ENCODE measurements around the gene ZBTB12. TPM values are rescaled to one million over a fixed set of nuclear protein-coding genes. Genes with fewer than 3 reads are reported as not detected.
"Not testable (repeated sequence)": the region's sequence is repeated elsewhere in the genome, so short reads cannot be mapped to it uniquely, and the experiment has no call there.

Gene ZBTB12
- total RNA-seq, 4 donors from 2014 or later, result 0.83 to 2.8 (median 1.0) TPM

DNA sequence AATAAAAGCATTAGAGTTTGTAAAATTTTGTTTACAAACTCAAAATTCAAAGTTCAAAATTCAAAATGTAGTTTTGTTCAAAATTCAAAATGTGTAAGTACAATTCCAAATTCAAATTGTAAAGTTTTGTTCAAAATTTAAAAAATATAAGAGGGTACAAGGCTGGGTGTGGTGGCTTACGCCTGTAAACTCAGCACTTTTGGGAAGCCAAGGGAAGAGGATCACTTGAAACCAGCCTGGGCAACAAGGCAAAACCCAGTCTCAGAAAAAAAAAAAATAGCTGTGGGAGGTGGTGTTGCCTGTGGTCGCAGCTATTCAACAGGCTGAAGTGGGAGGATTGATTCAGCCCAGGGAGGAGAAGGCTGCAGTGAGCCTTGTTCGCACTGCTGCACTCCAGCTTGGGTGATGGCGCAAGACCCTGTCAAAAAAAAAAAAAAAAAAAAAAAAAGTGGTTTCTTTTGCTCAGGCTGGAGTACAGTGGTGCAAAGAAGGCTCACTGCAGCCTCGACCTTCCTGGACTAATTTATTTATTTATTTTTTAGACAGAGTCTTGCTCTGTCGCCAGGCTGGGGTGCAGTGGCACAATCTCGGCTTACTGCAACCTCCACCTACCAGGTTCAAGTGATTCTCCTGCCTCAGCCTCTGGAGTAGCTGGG lies 5.4 kb upstream of the ZBTB12 start:
- TF ChIP-seq, protein P1, sequence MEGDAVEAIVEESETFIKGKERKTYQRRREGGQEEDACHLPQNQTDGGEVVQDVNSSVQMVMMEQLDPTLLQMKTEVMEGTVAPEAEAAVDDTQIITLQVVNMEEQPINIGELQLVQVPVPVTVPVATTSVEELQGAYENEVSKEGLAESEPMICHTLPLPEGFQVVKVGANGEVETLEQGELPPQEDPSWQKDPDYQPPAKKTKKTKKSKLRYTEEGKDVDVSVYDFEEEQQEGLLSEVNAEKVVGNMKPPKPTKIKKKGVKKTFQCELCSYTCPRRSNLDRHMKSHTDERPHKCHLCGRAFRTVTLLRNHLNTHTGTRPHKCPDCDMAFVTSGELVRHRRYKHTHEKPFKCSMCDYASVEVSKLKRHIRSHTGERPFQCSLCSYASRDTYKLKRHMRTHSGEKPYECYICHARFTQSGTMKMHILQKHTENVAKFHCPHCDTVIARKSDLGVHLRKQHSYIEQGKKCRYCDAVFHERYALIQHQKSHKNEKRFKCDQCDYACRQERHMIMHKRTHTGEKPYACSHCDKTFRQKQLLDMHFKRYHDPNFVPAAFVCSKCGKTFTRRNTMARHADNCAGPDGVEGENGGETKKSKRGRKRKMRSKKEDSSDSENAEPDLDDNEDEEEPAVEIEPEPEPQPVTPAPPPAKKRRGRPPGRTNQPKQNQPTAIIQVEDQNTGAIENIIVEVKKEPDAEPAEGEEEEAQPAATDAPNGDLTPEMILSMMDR (IDR thresholded peaks at IDR 0.05), result no peak
- no peak for TF ChIP-seq POLR2A (IDR thresholded peaks at IDR 0.05)
- H3K27me3 ChIP-seq, result no peaks in the 10 kb centered on the region
- H3K4me1 ChIP-seq, result peaks cover 12 to 48% (median 20%) of the 10 kb centered on the region in 3 donors
- no peaks in the 10 kb centered on the region for H3K36me3 ChIP-seq
- H3K4me3 ChIP-seq, result no peak overlapping the region
- H3K9me3 ChIP-seq, result no peaks in the 10 kb centered on the region
- DNase-seq, result no peak
- H3K27ac ChIP-seq, result no peak overlapping the region
- 43 to 50% methylated on average over 7 of the region's 7 CpGs for WGBS, 2 donors
- intact Hi-C loops (cut with DNase I), result no loop called here

DNA sequence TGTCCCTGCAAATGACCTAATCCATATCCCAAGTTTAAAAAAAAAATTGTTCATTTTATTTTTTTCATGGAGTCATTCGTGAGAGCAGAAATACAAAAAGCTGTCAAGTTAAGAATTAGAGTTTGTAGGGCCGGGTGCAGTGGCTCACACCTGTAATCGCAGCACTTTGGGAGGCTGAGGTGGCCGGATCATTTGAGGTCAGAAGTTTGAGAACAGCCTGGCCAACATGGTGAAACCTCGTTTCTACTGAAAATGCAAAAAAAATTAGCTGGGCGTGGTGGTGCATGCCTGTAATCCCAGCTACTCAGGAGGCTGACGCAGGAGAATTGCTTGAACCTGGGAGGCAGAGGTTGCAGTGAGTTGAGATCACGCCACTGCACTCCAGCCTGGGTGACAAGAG lies 4.8 kb upstream of the ZBTB12 start:
- intact Hi-C loops (cut with DNase I), result not testable (repeated sequence)
- 79 to 82% methylated on average over 8 of the region's 8 CpGs for WGBS, 2 donors

GRCh38 chr6:31906122-31906521 lies 4.2 kb upstream of the ZBTB12 start:
- no peak overlapping the region for H3K4me3 ChIP-seq
- peaks cover 12 to 44% (median 16%) of the 10 kb centered on the region in 3 donors for H3K4me1 ChIP-seq
- H3K36me3 ChIP-seq, result no peaks in the 10 kb centered on the region
- no peak overlapping the region for H3K27ac ChIP-seq
- TF ChIP-seq, protein P1 (IDR thresholded peaks at IDR 0.05), result no peak
- TF ChIP-seq POLR2A (IDR thresholded peaks at IDR 0.05), result no peak
- no peaks in the 10 kb centered on the region for H3K27me3 ChIP-seq
- 44 to 55% methylated on average over 4 of the region's 4 CpGs for WGBS, 2 donors
- no peak for DNase-seq
- intact Hi-C loops (cut with DNase I), result no loop called here
- H3K9me3 ChIP-seq, result no peaks in the 10 kb centered on the region

More for the DNA sequence above, 4.8 kb upstream of the ZBTB12 start:
- H3K27me3 ChIP-seq, H3K27ac ChIP-seq, DNase-seq, H3K36me3 ChIP-seq, H3K9me3 ChIP-seq, H3K4me3 ChIP-seq: not testable (repeated sequence)
- peaks cover 10 to 45% (median 19%) of the 10 kb centered on the region in 3 donors for H3K4me1 ChIP-seq

GRCh38 chr6:31905041-31905440 lies 3.2 kb upstream of the ZBTB12 start:
- no peak for TF ChIP-seq POLR2A (IDR thresholded peaks at IDR 0.05)
- TF ChIP-seq, protein P1 (IDR thresholded peaks at IDR 0.05), result no peak
- Histone ChIP-seq H3K36me3 (no peaks in the 10 kb centered on the region), H3K4me3 (no peak overlapping the region), H3K9me3 (no peaks in the 10 kb centered on the region), H3K4me1 (peaks cover 16 to 44% (median 21%) of the 10 kb centered on the region in 3 donors), H3K27me3 (no peaks in the 10 kb centered on the region), H3K27ac (no peak overlapping the region)
- intact Hi-C loops (cut with DNase I), result no loop called here
- WGBS, 2 donors, result 100% methylated on average over 1 of the region's 1 CpG; no CpG with 5 or more reads in 1 of the 2 donors
- DNase-seq, result no peak

- DNase-seq, result no peak
- peaks cover 16 to 47% (median 21%) of the 10 kb centered on the region in 3 donors for H3K4me1 ChIP-seq
- 77 to 84% methylated on average over 3 of the region's 3 CpGs for WGBS, 2 donors
- peak overlapping the region in 3 of 4 donors; percentile 47 to 92 (median 88) for H3K27ac ChIP-seq
- no peaks in the 10 kb centered on the region for H3K36me3 ChIP-seq
- H3K4me3 ChIP-seq, result no peak overlapping the region
- H3K27me3 ChIP-seq, result no peaks in the 10 kb centered on the region
- no peaks in the 10 kb centered on the region for H3K9me3 ChIP-seq
- intact Hi-C loops (cut with DNase I), result loop anchor here (5.0 kb wide), 1 partner anchor 48 kb away; no protein-coding TSS in a partner anchor
- no peak for TF ChIP-seq POLR2A (IDR thresholded peaks at IDR 0.05)
Measured at GRCh38 chr6:31903957-31904356, 2.1 kb upstream of the ZBTB12 start.

- H3K27me3 ChIP-seq, result no peaks in the 10 kb centered on the region
- peak overlapping the region; percentile 77 to 92 (median 88) for H3K27ac ChIP-seq
- intact Hi-C loops (cut with DNase I), result loop anchor here (5.0 kb wide), 1 partner anchor 51 kb away; no protein-coding TSS in a partner anchor
- 0% methylated on average over 1 to 4 of the region's 45 CpGs for WGBS, 2 donors
- peaks cover 26 to 62% (median 27%) of the 10 kb centered on the region in 3 donors for H3K4me1 ChIP-seq
- no peaks in the 10 kb centered on the region for H3K36me3 ChIP-seq
- peak overlapping the region; percentile 51 to 82 (median 70) for H3K4me3 ChIP-seq
- no peaks in the 10 kb centered on the region for H3K9me3 ChIP-seq
- no peak for DNase-seq
- no peak for TF ChIP-seq POLR2A (IDR thresholded peaks at IDR 0.05)
- TF ChIP-seq, protein P1 (IDR thresholded peaks at IDR 0.05), result no peak
Measured at GRCh38 chr6:31901415-31901952, 402 bp downstream of the ZBTB12 start.

Measured in esophagus squamous epithelium (tissue), 5 donors.